PC-3 (cell line): ENCODE measurements around the gene DCAF4. TPM values are rescaled to one million over a fixed set of nuclear protein-coding genes. Genes with fewer than 3 reads are reported as not detected.

Source experiments
- ATAC-seq: fragments of 200-7000 bp; cut with Tn5 transposase; 2 replicates; pipeline ENCODE4 v1.9.1; 2020; ENCODE audit warnings: mild to moderate bottlenecking, moderate library complexity
- BruUV-seq: library from RNA; stranded (reverse); fragments of 400-500 nt; replicated peaks from 2 replicates; lab custom pipeline; 2021; lab: Mats Ljungman, UMichigan
- CTCF ChIA-PET: fragments of 300-600 bp; sonication (Branson Sonifier 250); formaldehyde crosslinking; loops from one replicate; lab custom pipeline; 2022; ENCODE audit warnings: antibody characterized with exemption; lab: Charles Lee
- POLR2A ChIA-PET: fragments of 300-600 bp; sonication (Branson Sonifier 250); formaldehyde crosslinking; loops from one replicate; lab custom pipeline; 2022; ENCODE audit warnings: antibody characterized with exemption; ENCODE audit not compliant: unreplicated experiment; lab: Charles Lee
- DNase-seq: peaks from one replicate; pipeline ENCODE4 v3.0.0-alpha.2; 2015
- H2AFZ ChIP-seq: fragments of 300-600 bp; sonication (generic); 2 replicates; pipeline ENCODE4 v1.6.0; 2016; ENCODE audit warnings: antibody characterized with exemption, low read length
- H3F3A ChIP-seq: fragments of 300-600 bp; sonication (generic); one replicate; pipeline ENCODE4 v1.6.0; 2017; ENCODE audit warnings: antibody characterized with exemption, low read length, control low read depth, mild to moderate bottlenecking; ENCODE audit not compliant: unreplicated experiment
- H3K27ac ChIP-seq: fragments of 300-600 bp; sonication (generic); 2 replicates; pipeline ENCODE4 v1.5.1; 2016; ENCODE audit warnings: mild to moderate bottlenecking, low read length
- H3K27me3 ChIP-seq: fragments of 300-600 bp; sonication (generic); 2 replicates; pipeline ENCODE4 v1.6.1; 2016; ENCODE audit warnings: low read length, mixed read lengths
- H3K36me3 ChIP-seq: fragments of 300-600 bp; sonication (generic); 2 replicates; pipeline ENCODE4 v1.6.1; 2016; ENCODE audit warnings: low read depth, mixed run types, low read length, mixed read lengths
- H3K4me1 ChIP-seq: fragments of 300-600 bp; sonication (generic); 2 replicates; pipeline ENCODE4 v1.5.1; 2016; ENCODE audit warnings: low read length; ENCODE audit not compliant: insufficient read depth
- H3K4me2 ChIP-seq: fragments of 300-600 bp; sonication (generic); 2 replicates; pipeline ENCODE4 v1.6.0; 2016; ENCODE audit warnings: low read length
- H3K4me3 ChIP-seq: fragments of 300-600 bp; sonication (generic); 2 replicates; pipeline ENCODE4 v1.5.1; 2016; ENCODE audit warnings: mild to moderate bottlenecking, low read length, mixed read lengths
- H3K79me2 ChIP-seq: fragments of 300-600 bp; sonication (generic); 2 replicates; pipeline ENCODE4 v1.6.1; 2017; ENCODE audit warnings: low read length, mixed read lengths
- H3K9ac ChIP-seq: fragments of 300-600 bp; sonication (generic); 2 replicates; pipeline ENCODE4 v1.6.0; 2016; ENCODE audit warnings: mild to moderate bottlenecking, low read length
- H3K9me2 ChIP-seq: fragments of 300-600 bp; sonication (generic); replicated peaks from 2 replicates; pipeline ENCODE4 v1.6.1; 2016; ENCODE audit warnings: mixed run types, low read length, mixed read lengths
- H3K9me3 ChIP-seq: fragments of 300-600 bp; sonication (generic); 2 replicates; pipeline ENCODE4 v1.6.1; 2016; ENCODE audit warnings: low read length, mixed read lengths
- H4K20me1 ChIP-seq: fragments of 300-600 bp; sonication (generic); 2 replicates; pipeline ENCODE4 v1.6.1; 2016; ENCODE audit warnings: low read length, mixed read lengths
- CTCF ChIP-seq: fragments of 300-600 bp; sonication (generic); conservative IDR thresholded peaks from 2 replicates; pipeline ENCODE4 v1.5.1; 2017; ENCODE audit warnings: antibody characterized with exemption, low read depth, mild to moderate bottlenecking, low read length
- EZH2 ChIP-seq: fragments of 300-600 bp; sonication (generic); IDR thresholded peaks from one replicate; pipeline ENCODE4 v1.6.1; 2017; ENCODE audit warnings: antibody characterized with exemption, mild to moderate bottlenecking, low read length; ENCODE audit not compliant: unreplicated experiment
- EZH2phosphoT487 ChIP-seq: fragments of 300-600 bp; sonication (generic); IDR thresholded peaks from 2 replicates; pipeline ENCODE4 v1.6.1; 2018; ENCODE audit warnings: mild to moderate bottlenecking, antibody characterized with exemption, low read length, borderline replicate concordance
- intact Hi-C: fragments of 100-400 bp; cut with micrococcal nuclease; formaldehyde crosslinking; loops from 2 replicates; pipeline ENCODE4 v1.9.0; 2023
- total RNA-seq: library from RNA; depleted of rRNA; stranded (reverse); fragments of >200 nt; gene quantifications from 2 replicates; pipeline ENCODE4 v1.2.3, GENCODE V29; 2014

Gene DCAF4
- total RNA-seq, 1 experiment from 2014 or later = 55.8 TPM

- no peaks in the 10 kb centered on the region for H3K9me2 ChIP-seq
- ATAC-seq (no peak), DNase-seq (no peak)
- no peak overlapping the region for H3K4me2 ChIP-seq
- ChIA-PET POLR2A (interaction anchor here (0.5 kb wide), 1 partner anchor 20 kb away, joined by 3 read pairs; no protein-coding TSS in a partner anchor), CTCF (no interaction called here)
- intact Hi-C loops = no loop called here
- H3K27ac ChIP-seq = no peak overlapping the region
- H3K27me3 ChIP-seq = no peaks in the 10 kb centered on the region
- no peak overlapping the region for H2AFZ ChIP-seq
- H3K9me3 ChIP-seq = no peaks in the 10 kb centered on the region
- H3K79me2 ChIP-seq = no peaks in the 10 kb centered on the region
- H3K9ac ChIP-seq = no peak overlapping the region
- no peaks in the 10 kb centered on the region for H4K20me1 ChIP-seq
- BruUV-seq = no TSS peak
- no peak overlapping the region for H3K4me3 ChIP-seq
- H3K36me3 ChIP-seq = peaks cover 5% of the 10 kb centered on the region; the same call in 1 of the 2 replicates
- H3K4me1 ChIP-seq = peaks cover 5% of the 10 kb centered on the region; the same call in 1 of the 2 replicates
- H3F3A ChIP-seq = no peaks in the 10 kb centered on the region
- TF ChIP-seq EZH2 = no peak
- no peak for TF ChIP-seq EZH2phosphoT487
- TF ChIP-seq CTCF = no peak
Observed at GRCh38 chr14:72968316-72968715, 42.1 kb downstream of the DCAF4 start.

- Histone ChIP-seq H3K4me1 (peaks cover 2% of the 10 kb centered on the region; the same call in 1 of the 2 replicates), H4K20me1 (no peaks in the 10 kb centered on the region), H3K9me3 (no peaks in the 10 kb centered on the region), H3K4me2 (no peak overlapping the region), H3K36me3 (peaks cover 15% of the 10 kb centered on the region), H3K9ac (no peak overlapping the region), H2AFZ (no peak overlapping the region), H3K9me2 (no peaks in the 10 kb centered on the region), H3K79me2 (no peaks in the 10 kb centered on the region), H3K27me3 (no peaks in the 10 kb centered on the region), H3K4me3 (no peak overlapping the region), H3K27ac (no peak overlapping the region), H3F3A (no peaks in the 10 kb centered on the region)
- CTCF ChIA-PET = no interaction called here
- intact Hi-C loops = no loop called here
- DNase-seq (no peak), ATAC-seq (no peak; the same call in 1 of the 2 replicates)
- no TSS peak for BruUV-seq
- POLR2A ChIA-PET = no interaction called here
- TF ChIP-seq EZH2phosphoT487 (no peak), CTCF (no peak), EZH2 (no peak)
Observed at GRCh38 chr14:72970058-72970630, 43.9 kb downstream of the DCAF4 start.

GRCh38 chr14:72970824-72971434, 44.7 kb downstream of the DCAF4 start:
- Histone ChIP-seq H3K9me3 (no peaks in the 10 kb centered on the region), H3K27me3 (no peaks in the 10 kb centered on the region), H3K9me2 (no peaks in the 10 kb centered on the region), H2AFZ (no peak overlapping the region), H3K27ac (no peak overlapping the region), H3K79me2 (no peaks in the 10 kb centered on the region), H3K36me3 (peaks cover 15% of the 10 kb centered on the region), H3F3A (no peaks in the 10 kb centered on the region), H3K4me2 (no peak overlapping the region), H3K4me1 (no peaks in the 10 kb centered on the region), H4K20me1 (no peaks in the 10 kb centered on the region), H3K4me3 (no peak overlapping the region), H3K9ac (no peak overlapping the region)
- BruUV-seq = no TSS peak
- intact Hi-C loops = no loop called here
- POLR2A ChIA-PET = no interaction called here
- no peak for TF ChIP-seq CTCF
- TF ChIP-seq EZH2phosphoT487 = no peak
- no peak for TF ChIP-seq EZH2
- DNase-seq (no peak), ATAC-seq (no peak)
- CTCF ChIA-PET = no interaction called here
